GM18502 (cell line): ENCODE data around the gene CRHBP.

Source experiments
- ATAC-seq: cut with Tn5 transposase; IDR thresholded peaks from one replicate; pipeline ENCODE4 v1.9.1; 2021; ENCODE audit warnings: mild to moderate bottlenecking; ENCODE audit not compliant: unreplicated experiment, poor library complexity

The CRHBP gene

DNA sequence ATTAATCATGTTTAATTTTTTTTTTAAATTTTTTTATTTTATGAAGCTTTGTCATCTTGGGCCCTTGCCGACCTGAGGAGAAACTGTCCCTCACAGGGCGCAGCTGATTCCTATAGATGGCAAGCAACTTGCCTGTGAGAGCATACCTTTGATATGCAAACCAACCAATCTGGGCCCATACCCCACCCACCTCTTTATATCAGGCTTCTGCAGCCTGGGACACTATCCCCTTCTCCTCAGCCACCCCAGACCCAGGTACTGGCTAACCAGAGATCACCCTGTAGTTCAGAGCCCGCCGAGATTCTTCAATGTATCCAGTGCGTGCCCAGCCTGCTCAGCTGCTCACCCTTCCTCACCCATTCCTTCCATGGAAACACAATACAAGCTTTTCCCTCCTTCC is 58.7 kb downstream of the CRHBP start:
- no peak for ATAC-seq

DNA sequence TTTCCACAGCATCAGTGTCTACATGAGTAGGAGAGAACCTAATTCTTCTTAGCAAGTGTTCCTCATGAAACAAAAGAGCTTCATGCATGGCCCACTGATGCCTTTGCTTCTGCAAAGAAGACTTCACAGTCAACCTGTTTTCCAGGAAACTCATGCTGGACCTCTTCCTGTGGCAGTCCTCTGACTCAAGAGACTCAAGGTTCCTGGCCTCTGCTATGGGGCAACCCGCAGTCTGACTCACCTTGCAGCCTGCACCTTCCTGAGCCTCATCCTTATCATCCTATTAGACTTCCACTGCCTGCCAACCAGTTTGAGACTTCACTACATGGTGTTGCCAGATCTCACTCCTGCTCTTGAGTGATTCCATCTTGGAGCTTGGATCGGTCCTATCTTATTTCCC is 59.8 kb downstream of the CRHBP start:
- ATAC-seq, result no peak

DNA sequence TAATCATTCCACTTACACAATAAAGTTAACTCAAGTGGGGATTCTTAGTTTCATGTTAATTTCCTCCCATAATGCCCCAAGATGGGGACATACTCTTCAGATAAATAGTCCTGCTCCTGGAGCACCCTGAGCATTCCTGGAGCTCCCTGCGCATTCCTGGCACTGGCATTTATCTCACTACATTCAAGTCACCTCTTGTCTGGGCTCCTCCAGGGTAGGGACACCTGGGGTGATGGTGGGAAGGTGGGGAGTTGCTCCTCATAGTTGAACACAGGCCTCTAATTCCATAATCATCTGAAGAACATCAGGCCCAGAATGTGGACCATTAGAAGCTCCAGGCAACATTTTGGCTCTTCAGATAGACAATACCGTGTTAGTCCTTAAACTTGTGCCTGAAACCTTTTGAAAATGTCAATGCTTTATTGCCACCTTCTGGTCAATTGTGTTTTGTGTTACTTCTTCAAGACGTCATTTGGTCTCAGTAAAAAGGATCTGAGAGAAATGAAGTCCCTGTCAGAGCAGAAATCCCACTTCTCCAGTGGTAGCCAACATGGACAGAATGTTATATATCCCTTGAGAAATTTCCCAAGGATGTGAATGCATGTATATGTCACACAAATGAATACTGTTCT is 63.2 kb downstream of the CRHBP start:
- ATAC-seq, result no peak

DNA sequence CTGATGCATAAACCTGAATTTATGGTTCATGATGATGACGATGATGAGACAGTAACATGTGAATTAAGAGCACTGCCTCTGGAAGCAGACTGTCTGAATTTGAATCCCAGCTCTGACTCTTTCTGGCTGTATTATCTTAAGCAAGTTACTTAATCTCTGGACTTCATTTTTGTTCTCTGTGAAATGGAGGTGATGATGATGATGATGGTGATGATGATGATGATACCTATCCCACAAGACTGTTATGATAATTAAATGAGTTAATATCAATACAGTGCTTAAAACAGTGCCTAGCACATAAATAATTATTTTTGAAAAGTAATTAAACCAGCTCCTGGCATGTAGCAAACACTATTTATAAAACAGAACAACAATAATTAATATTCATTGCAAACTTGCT is 64.1 kb downstream of the CRHBP start:
- ATAC-seq, result no peak

DNA sequence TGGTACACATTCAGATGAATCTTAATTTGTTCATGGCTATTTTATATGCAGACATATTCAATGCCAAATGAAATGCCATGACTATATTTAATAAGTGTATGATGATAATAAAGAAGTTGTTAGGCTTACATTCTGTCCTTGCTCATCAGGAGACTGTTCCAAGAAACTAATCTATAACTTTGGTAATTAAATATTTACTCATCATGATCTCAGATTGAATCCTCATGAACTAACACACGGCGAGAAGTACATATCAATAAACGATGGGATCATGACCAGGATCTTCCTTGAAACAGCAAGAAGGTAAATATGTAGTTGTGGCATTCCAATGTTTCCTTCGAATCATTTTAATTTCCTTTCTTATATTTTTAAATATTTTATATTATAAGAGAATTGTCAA is 64.8 kb downstream of the CRHBP start:
- no peak for ATAC-seq
